Measurements from ENCODE around the gene MRGPRF.
A peak's percentile ranks its signal among the peaks of the same experiment; 100 is the strongest.

The MRGPRF gene

DNA sequence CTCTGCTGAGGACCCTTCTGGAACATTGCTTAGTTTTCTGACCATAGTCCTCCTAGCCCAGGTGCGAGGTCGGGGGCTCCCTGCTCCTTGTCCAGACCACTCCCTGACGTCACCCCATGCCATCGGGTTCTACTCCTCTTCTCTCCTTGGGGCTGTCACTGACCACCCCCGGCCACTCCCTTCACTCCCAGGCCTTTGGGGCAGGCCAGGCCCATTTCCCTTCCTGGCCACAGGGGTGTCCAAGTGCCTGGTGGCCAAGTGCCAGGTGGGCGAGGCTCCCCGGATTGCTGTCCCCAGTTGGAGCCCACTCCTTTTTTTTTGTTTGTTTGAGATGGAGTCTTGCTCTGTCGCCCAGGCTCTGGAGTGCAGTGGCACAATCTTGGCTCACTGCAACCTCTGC, 51.8 kb downstream of the MRGPRF start:
- in situ Hi-C loops (cut with MboI; ENCODE audit: low pct_unique_long_range_greater_than_20kb, low sequenced_read_pairs, unreplicated experiment): no loop called here
- TF ChIP-seq, protein P1, sequence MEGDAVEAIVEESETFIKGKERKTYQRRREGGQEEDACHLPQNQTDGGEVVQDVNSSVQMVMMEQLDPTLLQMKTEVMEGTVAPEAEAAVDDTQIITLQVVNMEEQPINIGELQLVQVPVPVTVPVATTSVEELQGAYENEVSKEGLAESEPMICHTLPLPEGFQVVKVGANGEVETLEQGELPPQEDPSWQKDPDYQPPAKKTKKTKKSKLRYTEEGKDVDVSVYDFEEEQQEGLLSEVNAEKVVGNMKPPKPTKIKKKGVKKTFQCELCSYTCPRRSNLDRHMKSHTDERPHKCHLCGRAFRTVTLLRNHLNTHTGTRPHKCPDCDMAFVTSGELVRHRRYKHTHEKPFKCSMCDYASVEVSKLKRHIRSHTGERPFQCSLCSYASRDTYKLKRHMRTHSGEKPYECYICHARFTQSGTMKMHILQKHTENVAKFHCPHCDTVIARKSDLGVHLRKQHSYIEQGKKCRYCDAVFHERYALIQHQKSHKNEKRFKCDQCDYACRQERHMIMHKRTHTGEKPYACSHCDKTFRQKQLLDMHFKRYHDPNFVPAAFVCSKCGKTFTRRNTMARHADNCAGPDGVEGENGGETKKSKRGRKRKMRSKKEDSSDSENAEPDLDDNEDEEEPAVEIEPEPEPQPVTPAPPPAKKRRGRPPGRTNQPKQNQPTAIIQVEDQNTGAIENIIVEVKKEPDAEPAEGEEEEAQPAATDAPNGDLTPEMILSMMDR (IDR thresholded peaks at IDR 0.05; ENCODE audit: extremely low read depth, insufficient read depth, missing control alignments): no peak
- DNase-seq (ENCODE audit: low spot score): no peak

DNA sequence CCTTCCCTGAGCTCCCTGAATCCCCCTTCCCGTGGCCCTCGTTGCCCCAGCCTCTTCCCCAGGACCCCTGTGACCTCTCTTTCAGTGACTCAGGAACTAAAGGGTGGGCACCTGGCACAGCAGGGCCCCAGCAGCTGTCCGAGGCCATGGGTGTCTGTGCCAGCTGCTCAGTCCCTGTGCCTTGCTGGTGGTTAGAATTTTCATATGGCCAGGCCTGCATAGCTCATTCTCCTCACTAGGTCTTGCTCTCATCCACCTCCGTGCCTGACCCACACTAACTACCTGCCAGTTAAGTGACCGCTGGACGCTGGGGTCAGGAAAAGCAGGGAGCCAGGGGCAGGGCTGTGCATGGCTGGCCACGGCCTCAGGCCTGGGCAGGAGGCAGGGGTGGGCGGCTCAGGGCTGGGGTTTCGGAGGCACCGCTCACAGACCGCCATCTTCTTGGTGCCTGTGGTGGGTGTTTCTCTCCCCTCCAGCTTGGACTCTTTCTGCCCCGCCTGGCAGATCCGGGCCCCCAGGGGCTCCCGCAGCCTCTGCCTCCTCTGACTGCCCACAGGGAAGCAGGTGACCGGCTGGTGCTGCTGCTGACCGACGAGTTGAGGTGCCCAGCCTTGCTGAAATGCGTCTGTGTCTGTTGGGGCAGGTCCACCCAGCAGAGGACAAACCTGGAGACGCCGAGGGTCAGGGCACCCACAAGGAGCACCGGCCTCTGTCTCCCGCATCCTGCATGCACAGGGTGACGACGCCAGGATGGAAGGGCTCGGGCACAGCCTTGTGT, 52.6 kb downstream of the MRGPRF start:
- in situ Hi-C loops (cut with MboI; ENCODE audit: low pct_unique_long_range_greater_than_20kb, low sequenced_read_pairs, unreplicated experiment): no loop called here
- no peak for DNase-seq (ENCODE audit: low spot score)
- TF ChIP-seq, protein P1 (IDR thresholded peaks at IDR 0.05; ENCODE audit: extremely low read depth, insufficient read depth, missing control alignments): no peak

DNA sequence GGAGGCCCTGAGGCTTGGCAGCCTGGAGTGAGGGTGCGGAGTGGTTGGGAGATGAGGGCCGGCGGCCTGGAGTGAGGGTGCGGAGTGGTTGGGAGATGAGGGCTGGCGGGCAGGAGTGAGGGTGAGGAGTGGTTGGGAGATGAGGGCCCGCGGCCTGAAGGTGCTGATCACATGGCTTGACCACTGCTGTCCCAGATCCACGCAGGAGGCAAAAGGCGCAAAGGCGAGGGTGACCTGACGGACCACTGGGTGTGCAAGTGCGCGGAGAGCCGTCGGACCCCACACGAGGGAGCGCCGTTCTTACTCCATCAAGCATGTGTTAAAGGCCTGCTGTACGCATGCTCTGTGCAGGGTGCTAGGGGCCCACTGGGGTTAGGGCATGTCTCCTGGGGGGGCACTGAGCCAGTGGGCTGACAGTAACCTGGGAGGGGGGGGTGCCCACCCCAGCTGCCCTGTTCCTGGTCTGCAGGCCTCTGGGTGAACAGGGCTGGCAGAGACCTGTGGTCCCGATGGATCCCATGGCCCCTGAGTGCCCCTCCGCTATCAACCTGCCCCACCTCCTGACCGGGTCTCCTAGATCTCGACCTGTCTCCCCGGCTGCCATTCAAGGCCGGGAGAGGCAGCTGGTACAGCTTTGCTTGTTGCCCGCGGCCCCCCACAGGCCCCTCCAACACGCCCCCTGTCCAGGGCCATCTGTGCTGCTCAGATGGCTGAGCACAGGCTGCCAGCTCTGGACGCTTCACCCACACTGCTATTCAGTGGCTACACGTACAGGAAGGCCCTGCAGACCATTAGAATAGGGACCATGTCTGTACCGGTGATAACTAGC, 53.4 kb downstream of the MRGPRF start:
- TF ChIP-seq, protein P1 (IDR thresholded peaks at IDR 0.05; ENCODE audit: extremely low read depth, insufficient read depth, missing control alignments): no peak
- DNase-seq (ENCODE audit: low spot score): no peak
- in situ Hi-C loops (cut with MboI; ENCODE audit: low pct_unique_long_range_greater_than_20kb, low sequenced_read_pairs, unreplicated experiment): no loop called here

DNA sequence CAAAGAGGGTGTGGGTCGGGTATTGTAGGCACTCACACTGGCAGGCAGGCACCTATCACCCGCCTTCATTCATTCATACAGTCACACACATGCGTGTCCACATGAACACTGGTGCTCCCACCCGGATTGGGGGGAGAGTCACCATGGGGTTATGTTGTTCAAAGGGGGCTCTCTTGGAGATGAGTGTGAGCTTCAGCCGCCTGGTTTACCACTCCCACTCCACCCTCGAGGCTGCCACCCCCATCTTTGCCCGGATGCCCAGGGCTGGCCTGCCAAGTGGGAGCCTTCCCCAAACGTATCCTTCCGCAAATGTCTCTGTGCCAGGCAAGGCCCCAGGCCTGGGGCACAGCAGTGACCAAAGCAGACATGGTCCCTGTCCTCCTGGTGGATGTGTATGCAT, 54.8 kb downstream of the MRGPRF start:
- TF ChIP-seq, protein P1 (IDR thresholded peaks at IDR 0.05; ENCODE audit: extremely low read depth, insufficient read depth, missing control alignments): no peak
- DNase-seq (ENCODE audit: low spot score): no peak
- in situ Hi-C loops (cut with MboI; ENCODE audit: low pct_unique_long_range_greater_than_20kb, low sequenced_read_pairs, unreplicated experiment): no loop called here

DNA sequence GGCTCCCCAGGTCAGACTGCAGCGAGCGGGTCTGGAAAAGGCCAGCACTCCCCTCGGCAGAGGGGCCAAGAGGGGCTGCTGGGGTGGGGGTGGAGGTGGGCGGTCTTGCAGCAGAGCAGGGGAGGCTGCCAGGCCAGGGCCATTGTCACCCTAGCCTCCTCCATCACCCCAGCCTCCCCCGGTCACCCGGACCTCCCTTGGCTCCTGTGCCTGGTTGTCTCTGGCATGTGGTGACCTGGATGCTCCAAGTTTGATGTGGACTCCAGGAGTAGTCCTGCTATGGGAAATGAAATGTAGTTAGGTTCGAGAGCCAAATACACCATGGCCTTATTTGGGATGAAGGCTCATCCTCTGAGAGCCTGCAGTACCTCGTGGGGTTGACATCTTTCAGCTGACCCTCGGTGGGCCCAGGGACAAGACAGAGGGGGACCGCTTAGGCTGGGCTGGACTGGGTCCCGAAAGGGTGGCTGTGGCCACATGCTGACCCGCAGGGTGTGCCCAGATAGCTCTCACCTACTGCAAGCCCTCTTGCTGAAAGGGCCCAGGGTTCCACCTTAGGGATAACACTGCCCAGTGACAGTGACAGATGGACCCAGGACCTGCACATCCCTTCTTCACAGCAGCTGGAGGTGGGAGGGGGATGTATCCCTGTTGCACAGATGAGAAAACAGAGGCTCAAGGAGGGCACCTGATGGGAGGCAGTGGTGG, 56.3 kb downstream of the MRGPRF start:
- TF ChIP-seq, protein P1 (IDR thresholded peaks at IDR 0.05; ENCODE audit: extremely low read depth, insufficient read depth, missing control alignments): no peak
- in situ Hi-C loops (cut with MboI; ENCODE audit: low pct_unique_long_range_greater_than_20kb, low sequenced_read_pairs, unreplicated experiment): no loop called here
- DNase-seq (ENCODE audit: low spot score): no peak

DNA sequence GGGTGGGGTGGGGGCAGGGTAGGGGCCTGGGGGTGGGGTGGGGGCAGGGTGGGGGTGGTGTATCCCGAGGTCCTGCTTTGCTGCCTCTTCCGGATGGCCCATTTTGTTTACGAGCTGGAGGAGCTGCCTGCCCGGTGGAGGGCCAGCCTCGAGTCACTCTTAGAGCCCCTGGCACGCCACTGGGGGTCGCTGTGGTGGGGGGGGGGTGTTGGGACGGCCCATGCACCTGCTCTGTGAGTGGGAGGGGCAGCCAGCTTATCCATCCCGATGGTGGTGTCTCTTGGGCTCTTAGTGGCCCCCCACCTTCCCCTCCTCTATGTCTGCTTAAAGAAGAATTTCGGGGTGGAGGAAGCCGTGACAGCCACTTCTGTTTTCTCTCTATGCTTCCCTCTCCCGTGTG, 56.9 kb downstream of the MRGPRF start:
- in situ Hi-C loops (cut with MboI; ENCODE audit: low pct_unique_long_range_greater_than_20kb, low sequenced_read_pairs, unreplicated experiment): no loop called here
- DNase-seq (ENCODE audit: low spot score): peak; percentile 74
- TF ChIP-seq, protein P1 (IDR thresholded peaks at IDR 0.05; ENCODE audit: extremely low read depth, insufficient read depth, missing control alignments): peak; percentile 56
